COLO668 (cell line): ENCODE measurements around the gene SLC39A13.

Source experiments
- DNase-seq: peaks from one replicate; lab custom pipeline; 2025; ENCODE audit not compliant: unreplicated experiment; lab: John Stamatoyannopoulos, UW

The SLC39A13 gene

DNA sequence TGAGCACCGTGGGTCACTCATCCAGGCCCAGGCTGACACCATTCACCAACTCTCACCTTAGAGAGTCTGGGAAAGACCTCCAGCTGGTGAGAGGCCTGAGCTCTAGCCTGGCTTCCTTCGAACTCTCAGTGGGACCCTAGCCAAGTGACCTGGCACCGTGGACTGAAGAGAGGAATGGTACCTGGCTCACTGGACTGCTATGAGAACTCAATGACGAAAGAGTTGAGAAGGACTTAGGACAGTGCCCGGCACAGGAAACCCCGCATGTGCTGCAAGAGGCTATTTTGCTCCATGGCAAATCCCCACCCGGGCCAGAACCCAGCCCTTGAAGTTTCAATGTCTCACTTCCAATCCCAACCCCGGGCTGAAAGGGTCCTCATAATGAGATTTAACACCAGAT is 41.2 kb downstream of the SLC39A13 start:
- no peak for DNase-seq

DNA sequence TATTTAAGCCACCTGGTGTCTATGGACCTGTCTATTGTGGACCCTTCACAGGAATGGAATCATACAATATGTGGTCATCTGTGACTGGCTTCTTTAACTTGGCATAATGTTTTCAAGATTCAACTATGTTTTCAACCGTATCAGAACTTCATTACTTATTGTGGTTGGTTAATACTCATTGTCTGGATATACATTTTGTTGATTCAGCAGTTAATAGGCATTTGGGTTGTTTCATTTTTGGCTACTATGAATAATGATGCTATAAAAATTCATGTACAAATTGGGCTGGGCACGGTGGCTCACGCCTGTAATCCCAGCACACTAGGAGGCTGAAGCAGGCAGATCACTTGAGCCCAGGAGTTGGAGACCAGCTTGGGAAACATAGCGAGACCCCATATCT is 43.0 kb downstream of the SLC39A13 start:
- DNase-seq = no peak

DNA sequence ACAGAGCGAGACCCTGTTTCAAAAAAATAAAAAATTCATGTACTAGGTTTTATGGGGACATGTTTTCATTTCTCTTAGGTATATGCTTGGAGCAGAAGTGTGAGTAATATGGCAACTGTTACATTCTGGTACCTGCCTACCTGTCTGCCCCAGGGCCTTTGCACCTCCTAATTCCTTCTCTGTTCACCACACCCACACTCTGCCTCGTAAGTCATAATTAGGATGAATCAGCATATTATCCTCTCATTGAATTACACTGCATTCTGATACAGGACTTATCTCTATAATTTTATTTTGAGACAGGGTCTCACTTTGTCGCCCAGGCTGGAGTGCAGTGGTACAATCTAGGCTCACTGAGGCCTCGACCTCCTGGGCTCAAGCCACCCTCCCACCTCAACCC is 43.6 kb downstream of the SLC39A13 start:
- DNase-seq = no peak

DNA sequence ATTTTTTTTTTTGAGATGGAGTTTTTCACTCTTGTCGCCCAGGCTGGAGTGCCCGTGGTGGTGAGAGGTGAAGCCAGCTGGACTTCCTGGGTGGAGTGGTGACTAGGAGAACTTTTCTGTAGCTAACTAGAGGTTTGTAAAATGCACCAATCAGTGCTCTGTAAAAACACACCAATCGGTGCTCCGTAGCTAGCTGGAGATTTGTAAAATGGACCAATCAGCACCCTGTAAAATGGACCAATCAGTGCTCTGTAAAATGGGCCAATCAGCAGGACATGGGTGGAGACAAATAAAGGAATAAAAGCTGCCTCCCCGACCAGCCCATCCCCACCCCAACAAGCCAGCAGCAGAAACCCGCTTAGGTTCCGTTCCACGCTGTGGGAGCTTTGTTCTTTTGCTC is 45.0 kb downstream of the SLC39A13 start:
- no peak for DNase-seq

DNA sequence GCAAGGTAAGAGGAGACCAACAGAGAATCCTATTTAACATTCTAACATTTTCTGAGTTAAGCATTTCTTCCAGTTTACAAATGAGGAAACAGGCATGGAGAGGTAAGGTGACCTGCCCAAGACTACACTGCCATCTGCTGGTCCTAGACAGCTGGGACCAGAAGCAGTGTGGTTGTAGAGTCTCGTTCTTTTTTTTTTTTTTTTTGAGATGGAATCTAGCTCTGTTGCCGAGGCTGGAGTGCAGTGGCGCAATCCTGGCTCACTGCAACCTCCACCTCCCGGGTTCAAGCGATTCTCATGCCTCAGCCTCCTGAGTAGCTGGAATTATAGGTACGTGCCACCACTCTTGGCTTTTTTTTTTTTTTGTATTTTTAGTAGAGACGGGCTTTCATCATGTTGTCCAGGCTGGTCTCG is 45.9 kb downstream of the SLC39A13 start:
- DNase-seq = peak; percentile 63

DNA sequence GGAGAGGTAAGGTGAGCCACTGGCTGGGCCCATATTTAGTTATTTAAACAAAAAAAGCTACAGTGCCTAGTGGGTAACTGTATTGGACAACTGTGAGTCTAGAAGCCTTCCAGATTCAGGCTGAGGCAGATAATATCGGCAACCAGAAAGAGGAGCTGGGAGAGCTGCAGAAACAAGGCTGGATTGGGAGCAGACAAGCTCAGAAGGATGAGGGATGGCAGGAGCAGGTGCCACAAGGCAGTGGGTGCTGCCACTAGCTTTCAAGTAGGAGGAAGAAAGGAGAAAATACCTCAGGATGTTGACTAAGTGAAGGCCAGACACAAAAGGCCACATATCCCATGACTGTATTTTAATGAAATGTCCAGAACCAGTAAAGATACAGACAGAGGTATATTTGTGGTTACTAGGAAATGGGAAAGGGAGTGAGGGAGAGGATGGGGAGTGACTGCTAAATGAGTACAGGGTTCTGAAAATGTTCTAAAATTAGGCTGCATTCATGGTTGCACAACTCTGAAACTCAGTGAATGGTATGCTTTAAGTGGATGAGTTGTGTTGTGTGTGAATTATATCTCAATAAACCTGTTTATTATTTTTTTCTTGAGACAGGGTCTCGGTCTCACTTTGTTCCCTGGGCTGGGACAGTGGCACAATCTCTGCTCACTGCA is 52.3 kb downstream of the SLC39A13 start:
- no peak for DNase-seq

DNA sequence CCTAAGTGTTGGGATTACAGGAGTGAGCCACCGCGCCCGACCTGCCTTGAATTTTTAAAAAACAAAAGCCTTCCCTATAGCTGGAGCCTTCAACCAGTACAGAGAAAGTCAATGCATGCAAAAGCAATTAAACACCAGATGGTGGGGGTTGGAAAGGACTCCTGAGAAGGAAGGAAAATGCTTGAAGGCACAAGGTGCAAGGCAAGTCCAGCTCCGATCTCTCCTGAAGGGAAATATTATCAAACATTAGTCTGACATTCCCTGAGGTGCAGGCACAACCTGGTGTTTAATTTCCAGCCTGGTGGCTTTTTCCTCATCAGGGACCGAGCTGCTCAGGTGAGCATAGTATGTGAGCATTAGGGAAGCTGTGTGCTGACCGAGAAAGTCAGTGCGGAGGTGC is 53.5 kb downstream of the SLC39A13 start:
- DNase-seq = no peak

DNA sequence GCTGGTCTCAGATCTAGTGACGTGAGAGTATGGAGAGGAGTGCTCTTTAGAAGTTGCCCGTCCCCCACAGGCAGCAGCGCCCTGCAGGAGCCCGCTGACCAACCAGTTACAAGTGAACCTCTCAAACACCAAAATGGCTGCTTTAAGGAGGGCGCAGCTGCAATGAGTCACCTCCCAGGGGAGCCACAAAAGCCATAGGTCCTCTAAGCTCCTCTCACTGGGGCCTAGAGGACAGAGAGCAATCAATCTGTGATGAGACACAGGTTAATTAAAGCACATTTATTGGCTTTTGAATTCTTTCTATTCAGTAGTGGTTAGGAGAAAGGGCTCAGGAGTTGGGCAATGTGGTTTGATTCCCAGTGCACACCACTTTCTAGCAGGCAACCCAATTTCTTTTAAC is 56.1 kb downstream of the SLC39A13 start:
- DNase-seq = peak; percentile 52
